SK-N-SH treated with all-trans-retinoic acid at 6 μM for 48 hours (cell line): ENCODE data around the gene LURAP1L.

Experiments used
- ATAC-seq: fragments of 200-7000 bp; cut with Tn5 transposase; 3 replicates; pipeline ENCODE4 v1.9.1; 2020; ENCODE audit warnings: mild to moderate bottlenecking, moderate library complexity
- ARNTL ChIP-seq: fragments of 450-650 bp; formaldehyde crosslinking; IDR thresholded peaks from 2 replicates; pipeline ENCODE4 v1.5.0; 2020; ENCODE audit warnings: low read depth, mild to moderate bottlenecking, moderate library complexity, borderline replicate concordance
- CSDC2 ChIP-seq: fragments of 250-450 bp; sonication (Bioruptor Pico); IDR thresholded peaks from 2 replicates; pipeline ENCODE4 v1.5.0; 2020; ENCODE audit warnings: mild to moderate bottlenecking, moderate library complexity
- CSRNP3 ChIP-seq: fragments of 250-450 bp; sonication (Bioruptor Pico); IDR thresholded peaks from 2 replicates; pipeline ENCODE4 v1.5.1; 2021; ENCODE audit warnings: mild to moderate bottlenecking, moderate library complexity
- ESRRG ChIP-seq: fragments of 250-450 bp; sonication (Bioruptor Pico); IDR thresholded peaks from 2 replicates; pipeline ENCODE4 v1.6.1; 2021; ENCODE audit warnings: mild to moderate bottlenecking
- GLIS3 ChIP-seq: fragments of 250-450 bp; sonication (Bioruptor Pico); IDR thresholded peaks from 2 replicates; pipeline ENCODE4 v1.5.0; 2020; ENCODE audit warnings: mild to moderate bottlenecking, moderate library complexity
- ISL1 ChIP-seq: fragments of 250-450 bp; sonication (Bioruptor Pico); IDR thresholded peaks from 2 replicates; pipeline ENCODE4 v2.1.2; 2022; ENCODE audit warnings: mild to moderate bottlenecking, moderate library complexity
- OSR1 ChIP-seq: fragments of 250-450 bp; sonication (Bioruptor Pico); IDR thresholded peaks from 2 replicates; pipeline ENCODE4 v1.8.0; 2022; ENCODE audit warnings: moderate library complexity, mild to moderate bottlenecking, inconsistent platforms
- POU6F1 ChIP-seq: fragments of 250-450 bp; sonication (Bioruptor Pico); IDR thresholded peaks from 2 replicates; pipeline ENCODE4 v1.8.0; 2021; ENCODE audit warnings: low read depth, mild to moderate bottlenecking, moderate library complexity, borderline replicate concordance
- PPARA ChIP-seq: fragments of 250-450 bp; sonication (Bioruptor Pico); IDR thresholded peaks from 2 replicates; pipeline ENCODE4 v1.5.0; 2020; ENCODE audit warnings: mild to moderate bottlenecking, borderline replicate concordance
- RARB ChIP-seq: fragments of 250-450 bp; sonication (Bioruptor Pico); IDR thresholded peaks from 2 replicates; pipeline ENCODE4 v1.8.0; 2021; ENCODE audit warnings: mild to moderate bottlenecking, moderate library complexity
- SNAI2 ChIP-seq: fragments of 250-450 bp; sonication (Bioruptor Pico); IDR thresholded peaks from 2 replicates; pipeline ENCODE4 v1.5.0; 2020; ENCODE audit warnings: mild to moderate bottlenecking, moderate library complexity
- TCF4 ChIP-seq: fragments of 250-450 bp; sonication (Bioruptor Pico); IDR thresholded peaks from 2 replicates; pipeline ENCODE4 v1.8.0; 2021; ENCODE audit warnings: mild to moderate bottlenecking, moderate library complexity, borderline replicate concordance
- TOX ChIP-seq: fragments of 250-450 bp; sonication (Bioruptor Pico); IDR thresholded peaks from 2 replicates; pipeline ENCODE4 v1.8.0; 2021; ENCODE audit warnings: mild to moderate bottlenecking, moderate library complexity, borderline replicate concordance
- TSHZ2 ChIP-seq: fragments of 250-450 bp; sonication (Bioruptor Pico); IDR thresholded peaks from 2 replicates; pipeline ENCODE4 v1.5.0; 2020; ENCODE audit warnings: mild to moderate bottlenecking, moderate library complexity
- ZC3H10 ChIP-seq: fragments of 250-450 bp; sonication (Bioruptor Pico); IDR thresholded peaks from 2 replicates; pipeline ENCODE4 v1.5.1; 2021; ENCODE audit warnings: mild to moderate bottlenecking, moderate library complexity
- ZFP3 ChIP-seq: fragments of 250-450 bp; sonication (Bioruptor Pico); IDR thresholded peaks from 2 replicates; pipeline ENCODE4 v1.5.0; 2020; ENCODE audit warnings: mild to moderate bottlenecking, moderate library complexity
- ZFP30 ChIP-seq: fragments of 450-650 bp; formaldehyde crosslinking; IDR thresholded peaks from 2 replicates; pipeline ENCODE4 v1.5.0; 2022; ENCODE audit warnings: mild to moderate bottlenecking, moderate library complexity
- ZNF565 ChIP-seq: fragments of 450-650 bp; formaldehyde crosslinking; conservative IDR thresholded peaks from 2 replicates; pipeline ENCODE4 v1.5.0; 2020; ENCODE audit warnings: low read depth, mild to moderate bottlenecking, moderate library complexity
- ZNF70 ChIP-seq: fragments of 450-650 bp; formaldehyde crosslinking; IDR thresholded peaks from 2 replicates; pipeline ENCODE4 v1.5.0; 2020; ENCODE audit warnings: mild to moderate bottlenecking, moderate library complexity
- ZNF8 ChIP-seq: fragments of 450-650 bp; formaldehyde crosslinking; IDR thresholded peaks from 2 replicates; pipeline ENCODE4 v1.5.0; 2020; ENCODE audit warnings: mild to moderate bottlenecking, moderate library complexity

LURAP1L gene

GRCh38 chr9:12801187-12801586 is 26.4 kb downstream of the LURAP1L start:
- TF ChIP-seq OSR1 (CRISPR knock-in tag) (no peak), TOX (no peak), ZNF565 (CRISPR knock-in tag) (no peak), ISL1 (CRISPR knock-in tag) (no peak), TSHZ2 (CRISPR knock-in tag) (no peak)
- ATAC-seq, result no peak

GRCh38 chr9:12801663-12802062 is 26.8 kb downstream of the LURAP1L start:
- ATAC-seq, result no peak
- TF ChIP-seq ARNTL (CRISPR knock-in tag) (no peak), GLIS3 (CRISPR knock-in tag) (no peak), POU6F1 (CRISPR knock-in tag) (no peak), RARB (CRISPR knock-in tag) (no peak), ISL1 (CRISPR knock-in tag) (no peak), CSDC2 (no peak), TCF4 (no peak), ZNF8 (CRISPR knock-in tag) (no peak), ZNF70 (CRISPR knock-in tag) (no peak), ZFP3 (no peak), TSHZ2 (CRISPR knock-in tag) (no peak), SNAI2 (CRISPR knock-in tag) (no peak), ZNF565 (CRISPR knock-in tag) (no peak), ESRRG (CRISPR knock-in tag) (no peak), TOX (no peak), CSRNP3 (CRISPR knock-in tag) (no peak)

- ATAC-seq, result no peak
- no peak for TF ChIP-seq PPARA (CRISPR knock-in tag)
- no peak for TF ChIP-seq GLIS3 (CRISPR knock-in tag)
Observed at GRCh38 chr9:12802093-12802492, 27.3 kb downstream of the LURAP1L start.

GRCh38 chr9:12808569-12808968 is 33.7 kb downstream of the LURAP1L start:
- TF ChIP-seq ZFP30 (CRISPR knock-in tag) (no peak), ZNF70 (CRISPR knock-in tag) (no peak), ESRRG (CRISPR knock-in tag) (no peak), ZC3H10 (CRISPR knock-in tag) (no peak), POU6F1 (CRISPR knock-in tag) (no peak)
- ATAC-seq, result no peak
